Glutamatergic neuron (in vitro differentiated cells): ENCODE data around the gene CLEC18B. TPM values are rescaled to one million over a fixed set of nuclear protein-coding genes. Genes with fewer than 3 reads are reported as not detected.

Experiments
- DNase-seq: peaks from one replicate; pipeline ENCODE4 v3.0.0; 2022
- H3K27ac Mint-ChIP-seq: one replicate; pipeline ENCODE4 v1.8.0; 2020; ENCODE audit warnings: mild to moderate bottlenecking, mixed read lengths, inconsistent platforms; ENCODE audit not compliant: unreplicated experiment
- H3K27me3 Mint-ChIP-seq: one replicate; pipeline ENCODE4 v1.8.0; 2020; ENCODE audit warnings: mild to moderate bottlenecking, moderate library complexity, mixed read lengths, inconsistent platforms; ENCODE audit not compliant: unreplicated experiment
- H3K36me3 Mint-ChIP-seq: one replicate; pipeline ENCODE4 v1.8.0; 2020; ENCODE audit warnings: mild to moderate bottlenecking, mixed read lengths, inconsistent platforms; ENCODE audit not compliant: unreplicated experiment
- H3K4me1 Mint-ChIP-seq: one replicate; pipeline ENCODE4 v1.8.0; 2020; ENCODE audit warnings: mild to moderate bottlenecking, low read depth, mixed read lengths, inconsistent platforms; ENCODE audit not compliant: unreplicated experiment
- H3K4me3 Mint-ChIP-seq: one replicate; pipeline ENCODE4 v1.8.0; 2020; ENCODE audit warnings: mild to moderate bottlenecking, mixed read lengths, inconsistent platforms; ENCODE audit not compliant: unreplicated experiment
- H3K9me3 Mint-ChIP-seq: one replicate; pipeline ENCODE4 v1.8.0; 2020; ENCODE audit warnings: mild to moderate bottlenecking, moderate library complexity, mixed read lengths, inconsistent platforms; ENCODE audit not compliant: unreplicated experiment
- CTCF ChIP-seq: fragments of 200-600 bp; sonication (generic); IDR thresholded peaks from one replicate; pipeline ENCODE4 v1.5.0; 2021; ENCODE audit not compliant: partially characterized antibody, unreplicated experiment
- total RNA-seq: library from RNA; stranded (reverse); fragmentation: NEBNext Ultra II Directional; extraction: Animal tissue kit (Norgen Biotek cat#: 25700); gene quantifications from one replicate; pipeline ENCODE4 v1.2.1, GENCODE V29; 2021; ENCODE audit not compliant: unreplicated experiment

Gene CLEC18B
- total RNA-seq, 1 donor from 2014 or later = 1.6 TPM

- Mint-ChIP-seq H3K4me1 (peaks cover 10% of the 10 kb centered on the region), H3K9me3 (peaks cover 2% of the 10 kb centered on the region), H3K36me3 (no peaks in the 10 kb centered on the region), H3K27ac (no peak overlapping the region), H3K27me3 (peaks cover 9% of the 10 kb centered on the region), H3K4me3 (no peak overlapping the region)
- no peak for TF ChIP-seq CTCF
- DNase-seq = no peak
Measured at GRCh38 chr16:74465281-74465680, 44.0 kb upstream of the CLEC18B start.

- peaks cover 4% of the 10 kb centered on the region for H3K27me3 Mint-ChIP-seq
- no peak for DNase-seq
- H3K4me3 Mint-ChIP-seq = no peak overlapping the region
- no peak overlapping the region for H3K27ac Mint-ChIP-seq
- TF ChIP-seq CTCF = no peak
- peaks cover 3% of the 10 kb centered on the region for H3K9me3 Mint-ChIP-seq
- peaks cover 2% of the 10 kb centered on the region for H3K4me1 Mint-ChIP-seq
- no peaks in the 10 kb centered on the region for H3K36me3 Mint-ChIP-seq
Measured at GRCh38 chr16:74463888-74464287, 42.6 kb upstream of the CLEC18B start.

- Mint-ChIP-seq H3K36me3 (peaks cover 5% of the 10 kb centered on the region), H3K4me1 (no peaks in the 10 kb centered on the region), H3K4me3 (no peak overlapping the region), H3K27me3 (peaks cover 4% of the 10 kb centered on the region), H3K9me3 (peaks cover 4% of the 10 kb centered on the region), H3K27ac (no peak overlapping the region)
- TF ChIP-seq CTCF = no peak
- no peak for DNase-seq
Measured at GRCh38 chr16:74462361-74462760, 41.1 kb upstream of the CLEC18B start.

GRCh38 chr16:74461826-74462225, 40.5 kb upstream of the CLEC18B start:
- Mint-ChIP-seq H3K4me3 (no peak overlapping the region), H3K27me3 (peaks cover 2% of the 10 kb centered on the region), H3K27ac (no peak overlapping the region), H3K4me1 (no peaks in the 10 kb centered on the region), H3K9me3 (peaks cover 4% of the 10 kb centered on the region), H3K36me3 (peaks cover 5% of the 10 kb centered on the region)
- no peak for TF ChIP-seq CTCF
- no peak for DNase-seq

GRCh38 chr16:74460542-74460941, 39.3 kb upstream of the CLEC18B start:
- Mint-ChIP-seq H3K9me3 (peaks cover 4% of the 10 kb centered on the region), H3K36me3 (peaks cover 5% of the 10 kb centered on the region), H3K4me3 (no peak overlapping the region), H3K4me1 (no peaks in the 10 kb centered on the region), H3K27ac (no peak overlapping the region), H3K27me3 (peaks cover 2% of the 10 kb centered on the region)
- TF ChIP-seq CTCF = no peak
- DNase-seq = no peak
